ENCODE results near the gene CARD19.

CARD19 gene

GRCh38 chr9:93149361-93149760, 53.3 kb downstream of the CARD19 start:
- DNase-seq (ENCODE audit: low read depth in 2 of 2, low spot score in 1 of 2) = no peak

DNA sequence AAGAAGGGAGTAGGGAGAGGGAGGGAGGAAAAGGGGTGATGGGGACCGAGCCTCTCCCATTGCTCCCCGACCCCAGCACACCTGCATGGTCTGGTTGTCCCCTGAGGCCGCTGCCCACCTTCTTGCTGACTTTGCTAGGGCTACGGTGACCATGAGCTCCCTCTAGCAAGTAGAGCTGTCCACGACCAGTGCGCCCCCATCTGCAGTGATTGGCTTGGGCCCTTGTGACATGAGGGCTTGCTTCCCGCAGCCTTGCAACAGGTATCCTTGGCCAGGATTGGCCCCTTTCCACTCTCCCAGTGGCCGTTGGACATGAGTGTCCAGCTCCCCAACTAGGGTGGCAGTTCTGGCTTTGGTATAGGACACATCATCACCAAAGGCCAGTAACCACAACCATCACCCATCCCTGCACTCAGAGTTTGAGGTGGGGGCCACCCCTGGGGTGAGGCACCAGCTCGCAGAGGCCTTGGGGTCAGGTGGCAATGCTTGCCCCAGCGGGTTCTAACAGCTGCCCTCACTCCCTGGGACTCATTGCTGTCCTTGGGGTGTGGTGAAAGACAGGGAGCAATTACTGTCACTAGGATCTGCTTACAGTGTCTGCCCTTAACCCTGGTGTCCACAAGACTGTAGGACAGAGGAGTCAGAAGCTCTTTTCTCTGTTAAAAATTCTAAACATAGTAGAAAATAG, 55.2 kb downstream of the CARD19 start:
- no peak for DNase-seq (ENCODE audit: low read depth in 2 of 2, low spot score in 1 of 2)

DNA sequence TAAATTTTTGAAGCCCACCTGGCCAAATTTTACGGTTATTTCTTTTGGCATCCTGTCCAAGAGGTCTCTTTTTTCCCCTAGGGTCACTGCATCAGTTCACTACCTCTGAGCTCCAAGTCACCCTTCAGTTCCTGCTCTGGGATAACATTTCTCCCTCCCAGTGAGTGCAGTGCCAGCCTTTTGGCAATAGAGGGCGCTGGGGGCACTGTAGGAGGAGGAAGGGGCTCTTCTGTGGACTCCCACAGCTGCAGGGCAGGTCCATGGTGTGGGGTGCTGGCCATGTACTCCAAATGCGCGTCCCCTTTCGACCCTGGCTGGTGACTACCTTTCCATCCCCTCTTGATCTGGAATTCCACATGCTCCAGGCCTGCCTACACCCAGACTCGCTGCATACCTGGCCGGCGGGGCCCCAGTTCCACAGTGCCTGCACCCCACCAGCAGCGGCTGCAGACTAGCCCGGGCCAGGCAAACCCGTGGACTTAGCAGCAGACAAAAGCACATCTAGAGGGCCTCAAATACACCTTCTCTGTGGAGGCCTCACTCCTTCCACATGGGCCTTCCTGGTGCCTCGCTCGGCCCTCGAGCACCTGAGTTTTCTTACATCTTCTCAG, 58.4 kb downstream of the CARD19 start:
- DNase-seq (ENCODE audit: low read depth in 2 of 2, low spot score in 1 of 2) = no peak

GRCh38 chr9:93155716-93156474, 59.9 kb downstream of the CARD19 start:
- no peak for DNase-seq (ENCODE audit: low read depth in 2 of 2, low spot score in 1 of 2)

- no peak for DNase-seq (ENCODE audit: low read depth in 2 of 2, low spot score in 1 of 2)
These were observed 60.5 kb downstream of the CARD19 start for GRCh38 chr9:93156475-93157008.

DNA sequence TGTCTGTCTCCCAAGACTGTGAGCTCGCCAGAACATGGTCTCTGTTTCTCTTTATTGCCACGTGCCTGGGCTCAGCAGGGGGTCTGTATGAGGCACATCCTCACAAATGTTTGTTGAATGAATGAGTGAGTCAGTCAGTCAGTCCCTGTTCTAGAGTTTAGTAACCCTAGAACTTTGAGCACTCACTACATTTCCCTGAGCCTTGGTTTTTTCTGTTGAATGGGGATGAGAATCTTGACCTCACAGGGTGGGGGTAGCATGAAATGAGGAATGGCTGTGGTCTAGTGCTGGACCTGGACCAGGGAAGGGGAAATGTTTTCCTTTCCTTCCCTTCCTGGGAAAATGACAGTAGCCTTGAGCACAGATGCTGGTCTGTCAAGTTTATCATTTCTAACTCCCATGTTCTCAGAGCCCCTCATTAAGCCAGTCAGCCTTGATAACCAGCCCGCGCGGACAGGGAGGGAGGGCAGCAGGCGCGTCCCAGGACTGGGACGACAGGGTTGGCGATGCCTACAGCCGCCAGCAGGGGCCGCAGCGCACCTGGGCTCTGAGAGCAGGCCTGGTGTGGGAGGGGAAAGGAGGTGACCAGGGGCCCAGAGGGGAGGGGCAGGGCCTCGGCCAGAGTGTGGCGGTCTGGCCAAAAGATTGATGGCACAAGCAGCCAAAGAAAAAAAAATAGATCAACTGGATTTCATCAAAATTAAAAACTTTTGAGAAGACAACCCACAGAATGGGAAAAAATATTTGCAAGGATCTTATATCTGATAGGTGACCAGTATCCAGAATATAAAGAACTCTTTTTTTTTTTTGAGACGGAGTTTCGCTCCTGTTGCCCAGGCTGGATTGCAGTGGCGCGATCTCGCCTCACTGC, 63.8 kb downstream of the CARD19 start:
- DNase-seq (ENCODE audit: low read depth in 2 of 2, low spot score in 1 of 2) = peak; percentile 41 to 45

- DNase-seq (ENCODE audit: low read depth in 2 of 2, low spot score in 1 of 2) = no peak
These were observed 66.0 kb downstream of the CARD19 start for GRCh38 chr9:93161786-93162562.

Measured in stimulated activated CD8-positive, alpha-beta memory T cell treated with anti-CD3 and anti-CD28 coated beads, Interleukin-4, amount 100 ng/mL, for 4 hours (primary cell).